SK-N-MC (cell line): ENCODE results near the gene VIT.

Source experiments
- DNase-seq: peaks from one replicate; pipeline ENCODE4 v3.0.0-alpha.2; 2011; ENCODE audit warnings: low read depth, low spot score
- H3K27ac ChIP-seq: fragments of 200-600 bp; sonication (generic); 2 replicates; pipeline ENCODE4 v1.5.1; 2016; ENCODE audit warnings: mixed run types
- H3K36me3 ChIP-seq: fragments of 200-600 bp; sonication (generic); 2 replicates; pipeline ENCODE4 v1.6.1; 2017; ENCODE audit warnings: antibody characterized with exemption, low read length, mixed read lengths; ENCODE audit not compliant: insufficient read depth
- H3K4me3 ChIP-seq: fragments of 200-600 bp; sonication (generic); 2 replicates; pipeline ENCODE4 v1.5.1; 2016
- H3K9ac ChIP-seq: fragments of 200-600 bp; sonication (generic); 2 replicates; pipeline ENCODE4 v1.8.0; 2017; ENCODE audit warnings: mixed run types, mixed read lengths; ENCODE audit not compliant: insufficient read length
- H3K9me3 ChIP-seq: fragments of 200-600 bp; sonication (generic); 2 replicates; pipeline ENCODE4 v1.6.1; 2017; ENCODE audit warnings: low read depth, mild to moderate bottlenecking, antibody characterized with exemption, low read length, moderate library complexity, mixed read lengths
- EZH2 ChIP-seq: fragments of 200-600 bp; sonication (generic); IDR thresholded peaks from one replicate; pipeline ENCODE4 v1.6.1; 2017; ENCODE audit warnings: antibody characterized with exemption
- FOXP2 ChIP-seq: optimal IDR thresholded peaks from 2 replicates; pipeline ENCODE3; 2011; ENCODE audit warnings: mild to moderate bottlenecking, moderate library complexity; ENCODE audit not compliant: insufficient read depth; ENCODE audit errors: extremely low read length, control extremely low read depth
- POLR2AphosphoS5 ChIP-seq: IDR thresholded peaks from 2 replicates; pipeline ENCODE4 v1.6.1; 2012; ENCODE audit warnings: mild to moderate bottlenecking, low read depth, low read length, borderline replicate concordance

Gene VIT

DNA sequence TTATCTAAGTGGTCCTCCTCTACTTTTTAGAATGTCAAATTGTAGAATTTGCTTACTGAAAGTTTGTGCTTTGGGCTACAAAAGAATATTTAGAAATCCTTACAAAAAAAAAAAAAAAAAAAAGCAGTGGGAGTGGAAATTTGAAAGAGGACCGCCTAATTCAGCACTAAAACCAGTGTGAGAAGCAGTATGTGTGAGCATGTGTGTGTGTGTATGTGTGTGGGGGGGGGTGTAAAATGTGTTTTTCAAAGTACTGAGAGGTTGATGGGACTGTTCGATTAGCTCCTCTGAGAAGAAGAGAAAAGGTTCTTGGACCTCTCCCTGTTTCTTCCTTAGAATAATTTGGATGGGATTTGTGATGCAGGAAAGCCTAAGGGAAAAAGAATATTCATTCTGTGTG, at the start of gene VIT:
Gene VIT (plus strand): TSS at position 175 of the 400 bp plus-strand sequence. CDS start 19,664 bp downstream, outside the sequence.
- H3K9me3 ChIP-seq: no peaks in the 10 kb centered on the region
- H3K36me3 ChIP-seq: no peaks in the 10 kb centered on the region
- no peak for DNase-seq
- TF ChIP-seq POLR2AphosphoS5: no peak
- TF ChIP-seq FOXP2: no peak
- no peak for TF ChIP-seq EZH2
- H3K4me3 ChIP-seq: peak within 1 kb of the TSS; percentile 43; the same call in 1 of the 2 replicates
- H3K27ac ChIP-seq: no peak within 1 kb of the TSS
- H3K9ac ChIP-seq: no peak within 1 kb of the TSS

DNA sequence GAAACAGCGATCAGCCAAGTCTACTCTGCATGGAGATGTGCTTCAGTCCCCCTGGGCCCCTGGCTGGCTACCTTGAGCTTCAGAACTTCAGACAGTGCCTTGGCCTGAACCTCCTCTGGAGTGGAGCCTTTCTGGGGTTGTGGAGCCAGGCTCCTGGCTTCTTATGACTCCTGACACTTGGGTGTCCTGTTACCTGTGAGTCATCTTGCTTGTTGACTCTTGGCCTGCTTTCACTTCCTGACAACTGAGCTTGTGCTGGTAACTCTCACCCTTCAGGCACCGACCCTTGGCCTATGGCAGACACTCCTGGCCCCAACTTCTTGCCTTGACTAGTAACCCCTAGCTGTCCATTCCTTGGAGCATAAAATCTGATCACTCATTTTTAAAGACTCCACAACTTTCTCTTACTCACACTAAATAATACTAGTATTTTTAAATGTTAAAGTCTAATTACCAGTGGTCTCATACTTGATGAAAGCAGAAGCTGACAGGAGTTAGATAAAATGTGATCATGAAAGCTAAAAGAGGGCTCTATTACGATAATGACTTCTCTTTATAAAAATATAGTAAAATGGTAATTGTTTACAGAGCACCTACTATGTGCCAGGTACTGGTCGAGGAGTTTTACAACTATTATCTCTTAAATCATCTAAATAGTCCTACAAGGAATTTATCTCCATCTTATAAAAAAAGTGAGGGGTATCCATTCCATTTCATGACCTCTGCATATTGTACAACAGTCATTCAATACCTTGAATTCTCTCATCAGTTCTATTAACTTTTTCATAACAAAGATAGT, 46.3 kb upstream of the VIT start:
- Histone ChIP-seq H3K9ac (no peak overlapping the region), H3K4me3 (no peak overlapping the region), H3K9me3 (no peaks in the 10 kb centered on the region), H3K36me3 (no peaks in the 10 kb centered on the region), H3K27ac (no peak overlapping the region)
- TF ChIP-seq EZH2: no peak
- no peak for TF ChIP-seq FOXP2
- no peak for TF ChIP-seq POLR2AphosphoS5
- no peak for DNase-seq

DNA sequence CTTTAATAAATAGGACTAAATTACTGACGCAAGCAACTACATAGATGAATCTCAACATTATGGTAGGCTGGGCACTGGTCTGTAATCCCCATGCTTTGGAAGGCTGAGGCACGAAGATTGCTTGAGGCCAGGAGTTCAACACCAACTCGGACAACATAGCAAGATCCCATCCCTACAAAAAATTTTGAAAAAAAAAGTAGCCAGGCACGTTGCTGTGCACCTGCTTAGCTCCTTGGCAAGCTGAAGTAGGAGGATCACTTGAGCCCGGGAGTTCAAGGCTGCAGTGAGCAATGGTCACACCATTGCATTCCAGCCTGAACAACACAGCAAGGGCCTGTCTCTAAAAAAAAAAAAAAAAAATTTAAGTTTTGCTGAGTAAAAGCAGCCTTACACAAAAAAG, 43.4 kb upstream of the VIT start:
- H3K27ac ChIP-seq: no peak overlapping the region
- TF ChIP-seq FOXP2 (no peak), EZH2 (no peak)
- no peak for DNase-seq
- no peaks in the 10 kb centered on the region for H3K9me3 ChIP-seq
- no peak overlapping the region for H3K4me3 ChIP-seq
- H3K36me3 ChIP-seq: no peaks in the 10 kb centered on the region
- H3K9ac ChIP-seq: no peak overlapping the region

GRCh38 chr2:36653967-36654694, 42.4 kb upstream of the VIT start:
- H3K27ac ChIP-seq: no peak overlapping the region
- H3K36me3 ChIP-seq: no peaks in the 10 kb centered on the region
- no peak for DNase-seq
- TF ChIP-seq POLR2AphosphoS5 (no peak), FOXP2 (no peak), EZH2 (no peak)
- H3K9me3 ChIP-seq: no peaks in the 10 kb centered on the region
- no peak overlapping the region for H3K4me3 ChIP-seq
- no peak overlapping the region for H3K9ac ChIP-seq

DNA sequence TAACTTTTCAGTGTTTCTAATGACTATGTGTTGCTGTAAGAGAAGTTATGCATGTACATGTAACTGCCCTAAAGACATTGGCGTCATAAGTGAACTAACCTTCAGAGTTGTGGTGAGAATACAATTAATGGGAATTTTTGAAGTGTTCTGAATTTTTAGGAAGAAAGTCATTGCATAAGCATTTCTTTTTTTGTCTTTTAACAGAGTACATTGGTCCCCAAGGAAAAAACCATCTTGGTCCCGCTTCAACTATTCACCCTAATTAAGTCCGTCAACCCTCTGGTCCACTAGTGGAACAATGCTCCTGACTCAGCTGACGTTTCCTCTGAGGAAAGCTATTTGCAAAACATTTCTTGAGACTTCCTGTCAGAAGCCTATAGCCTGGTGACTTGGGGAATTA, 41.1 kb upstream of the VIT start:
- TF ChIP-seq POLR2AphosphoS5: no peak
- no peak overlapping the region for H3K27ac ChIP-seq
- H3K9ac ChIP-seq: no peak overlapping the region
- H3K4me3 ChIP-seq: no peak overlapping the region
- no peak for DNase-seq
- H3K36me3 ChIP-seq: no peaks in the 10 kb centered on the region
- no peaks in the 10 kb centered on the region for H3K9me3 ChIP-seq

DNA sequence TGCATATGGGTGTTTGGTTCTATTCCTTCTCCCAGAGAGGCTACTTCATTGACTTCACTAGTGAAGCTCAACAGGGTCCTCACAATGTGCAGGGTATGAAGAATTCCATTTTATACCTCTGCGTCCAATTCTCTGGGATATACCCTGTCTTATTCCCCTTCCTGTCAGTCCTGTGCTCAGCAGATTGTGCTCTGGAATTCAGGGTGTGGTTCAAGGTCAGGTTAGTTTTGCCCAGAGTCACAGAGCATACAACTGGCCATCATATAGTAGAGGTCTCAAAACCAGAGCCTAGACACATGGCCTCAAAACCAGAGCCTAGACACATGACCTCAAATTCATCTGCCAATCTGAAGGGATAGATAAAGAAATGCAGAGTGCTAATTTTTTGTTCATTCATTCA, 38.8 kb upstream of the VIT start:
- no peak for DNase-seq
- H3K4me3 ChIP-seq: no peak overlapping the region
- TF ChIP-seq FOXP2 (no peak), EZH2 (no peak), POLR2AphosphoS5 (no peak)
- no peaks in the 10 kb centered on the region for H3K36me3 ChIP-seq
- no peak overlapping the region for H3K27ac ChIP-seq
- no peaks in the 10 kb centered on the region for H3K9me3 ChIP-seq
- no peak overlapping the region for H3K9ac ChIP-seq

DNA sequence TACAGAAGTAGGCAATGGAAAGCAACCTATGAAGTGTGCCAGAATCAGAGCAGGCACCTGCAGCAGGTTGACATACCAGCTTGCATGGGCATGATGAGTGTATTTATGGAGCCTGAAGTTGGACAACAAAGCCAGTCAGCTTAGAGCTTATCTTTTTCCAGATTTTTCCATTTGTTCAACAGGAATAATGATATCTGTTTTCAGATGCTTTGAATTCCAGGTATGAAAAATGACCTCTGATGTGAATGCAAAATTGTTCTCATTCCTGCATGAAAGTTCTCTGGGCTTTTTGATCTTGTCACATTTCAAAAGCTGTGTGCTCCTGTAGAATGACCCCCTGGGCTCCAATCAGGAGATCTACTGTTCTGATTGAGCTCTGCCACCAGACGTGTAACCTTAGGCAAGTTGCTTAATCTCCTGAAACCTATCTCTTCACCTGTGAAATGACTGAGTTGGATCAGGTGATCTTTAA, 38.2 kb upstream of the VIT start:
- H3K27ac ChIP-seq: no peak overlapping the region
- no peaks in the 10 kb centered on the region for H3K9me3 ChIP-seq
- DNase-seq: no peak
- no peak overlapping the region for H3K9ac ChIP-seq
- H3K36me3 ChIP-seq: no peaks in the 10 kb centered on the region
- TF ChIP-seq EZH2 (no peak), FOXP2 (no peak), POLR2AphosphoS5 (no peak)
- H3K4me3 ChIP-seq: no peak overlapping the region

GRCh38 chr2:36659218-36659617, 37.3 kb upstream of the VIT start:
- no peaks in the 10 kb centered on the region for H3K36me3 ChIP-seq
- no peak overlapping the region for H3K4me3 ChIP-seq
- no peak overlapping the region for H3K27ac ChIP-seq
- TF ChIP-seq EZH2 (no peak), POLR2AphosphoS5 (no peak), FOXP2 (no peak)
- DNase-seq: no peak
- no peaks in the 10 kb centered on the region for H3K9me3 ChIP-seq
- no peak overlapping the region for H3K9ac ChIP-seq
